Activated CD4-positive, alpha-beta T cell treated with anti-CD3 and anti-CD28 coated beads, Interleukin-10, Interleukin-2, amounts not matched to agents 100 ng/mL and 50 ng/mL, durations not matched to agents 16 hours and 8 hours (primary cell): Measurements from ENCODE around the gene PVR.
"Not testable (repeated sequence)": the region's sequence is repeated elsewhere in the genome, so short reads cannot be mapped to it uniquely, and the experiment has no call there.

Experiments used
- DNase-seq: peaks from one replicate; pipeline ENCODE4 v3.0.0-alpha.2; 2020

PVR gene

DNA sequence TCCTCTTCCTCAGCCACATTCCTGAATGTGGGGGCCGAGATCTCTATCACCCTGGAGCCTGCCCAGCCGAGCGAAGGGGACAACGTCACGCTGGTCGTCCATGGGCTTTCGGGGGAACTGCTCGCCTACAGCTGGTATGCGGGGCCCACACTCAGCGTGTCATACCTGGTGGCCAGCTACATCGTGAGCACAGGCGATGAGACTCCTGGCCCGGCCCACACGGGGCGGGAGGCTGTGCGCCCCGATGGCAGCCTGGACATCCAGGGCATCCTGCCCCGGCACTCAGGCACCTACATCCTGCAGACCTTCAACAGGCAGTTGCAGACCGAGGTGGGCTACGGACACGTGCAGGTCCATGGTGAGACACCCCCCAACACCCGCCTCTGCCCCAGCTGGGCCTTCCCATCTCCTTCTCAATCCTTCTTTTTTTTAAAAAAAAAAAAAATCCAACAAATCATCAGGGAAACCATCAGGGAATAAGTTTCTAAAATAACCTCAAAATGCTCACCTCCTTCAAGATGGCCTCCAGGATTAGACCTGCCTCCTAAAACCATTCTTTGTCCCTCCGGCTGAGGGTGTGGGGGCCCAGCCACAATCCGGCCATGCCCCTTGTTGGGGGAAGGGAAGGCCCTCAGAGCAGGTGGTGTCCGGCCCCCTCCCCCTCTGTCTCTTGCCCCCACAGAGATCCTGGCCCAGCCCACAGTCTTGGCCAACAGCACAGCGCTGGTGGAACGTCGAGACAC is 59.8 kb downstream of the PVR start:
- no peak for DNase-seq

DNA sequence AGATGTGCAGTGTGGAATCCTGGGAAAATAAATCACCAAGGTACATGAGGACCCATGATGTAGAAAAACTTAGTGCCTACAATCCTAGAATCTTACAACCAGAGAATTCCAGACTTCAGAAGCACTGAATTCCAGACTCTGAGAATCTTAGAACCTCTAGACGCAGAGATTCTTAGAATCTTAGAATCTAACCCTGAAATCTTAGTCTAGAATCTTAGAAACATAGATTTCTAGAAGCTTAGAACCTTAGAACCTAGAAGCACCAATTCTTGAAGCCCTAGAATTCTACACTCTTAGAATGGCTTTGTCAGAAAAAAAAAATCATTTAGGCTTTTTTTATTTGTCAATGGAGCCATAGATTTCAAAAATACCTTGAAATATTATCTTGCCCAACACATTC is 61.3 kb downstream of the PVR start:
- no peak for DNase-seq

DNA sequence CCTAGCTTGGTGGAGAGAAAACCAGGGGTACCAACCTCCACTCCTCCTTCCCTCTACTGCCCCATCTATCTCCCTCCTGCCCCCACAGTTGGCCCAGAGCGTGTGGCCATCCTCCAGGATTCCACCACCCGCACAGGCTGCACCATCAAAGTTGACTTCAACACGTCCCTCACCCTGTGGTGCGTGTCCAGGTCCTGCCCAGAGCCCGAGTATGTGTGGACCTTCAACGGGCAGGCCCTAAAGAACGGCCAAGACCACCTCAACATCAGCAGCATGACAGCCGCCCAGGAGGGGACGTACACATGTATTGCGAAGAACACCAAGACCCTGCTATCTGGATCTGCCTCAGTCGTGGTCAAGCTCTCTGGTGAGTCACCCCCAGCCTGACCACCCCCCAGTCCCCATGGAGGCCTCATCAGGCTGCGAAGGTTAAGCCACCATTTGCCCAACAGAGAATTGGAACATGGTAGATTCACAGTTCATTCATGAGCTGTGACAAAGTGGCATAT is 61.8 kb downstream of the PVR start:
- DNase-seq: no peak

DNA sequence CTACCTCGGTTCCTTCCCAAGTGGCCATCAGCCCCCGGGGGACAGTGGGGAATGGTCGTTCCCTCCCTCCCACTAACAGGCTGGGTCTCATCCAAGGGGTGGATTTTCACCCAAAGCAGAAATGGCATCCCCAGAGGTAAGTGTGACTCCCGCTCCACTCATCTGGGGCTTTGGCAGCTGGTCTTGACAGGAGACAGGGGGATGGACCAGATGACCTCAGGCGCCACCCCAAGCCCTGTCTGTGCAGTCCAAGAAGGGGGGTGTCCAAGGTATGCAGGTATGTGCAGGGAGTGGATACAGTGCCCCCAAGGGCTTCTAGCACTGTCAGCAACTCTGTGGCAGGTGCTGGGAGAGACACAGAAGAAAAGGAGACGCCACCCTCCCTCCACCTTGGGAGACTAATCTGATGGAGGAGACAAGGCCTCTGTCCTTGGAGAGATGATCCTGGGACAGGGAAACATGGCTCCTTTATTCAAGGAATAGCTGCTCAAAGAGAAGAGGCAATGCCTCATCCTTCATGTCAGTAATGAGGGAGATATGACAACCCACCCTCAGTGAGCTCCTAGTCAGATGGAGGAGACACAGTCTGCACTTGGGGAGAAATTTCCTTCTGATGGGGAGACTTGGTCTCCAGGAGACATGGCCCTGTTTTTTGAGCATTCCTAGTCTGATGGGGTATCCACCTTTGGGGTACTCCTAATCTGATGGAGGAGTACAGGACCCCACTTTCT is 63.0 kb downstream of the PVR start:
- DNase-seq: no peak

DNA sequence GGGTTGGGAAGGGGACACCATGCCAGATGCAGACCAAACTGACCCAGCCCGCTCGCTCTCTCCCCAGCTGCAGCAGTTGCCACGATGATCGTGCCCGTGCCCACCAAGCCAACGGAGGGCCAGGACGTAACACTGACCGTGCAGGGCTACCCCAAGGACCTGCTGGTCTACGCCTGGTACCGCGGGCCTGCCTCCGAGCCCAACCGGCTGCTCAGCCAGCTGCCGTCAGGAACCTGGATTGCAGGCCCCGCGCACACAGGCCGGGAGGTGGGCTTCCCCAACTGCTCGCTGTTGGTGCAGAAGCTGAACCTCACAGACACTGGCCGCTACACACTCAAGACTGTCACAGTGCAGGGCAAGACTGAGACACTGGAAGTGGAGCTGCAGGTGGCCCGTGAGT is 64.1 kb downstream of the PVR start:
- DNase-seq: no peak

DNA sequence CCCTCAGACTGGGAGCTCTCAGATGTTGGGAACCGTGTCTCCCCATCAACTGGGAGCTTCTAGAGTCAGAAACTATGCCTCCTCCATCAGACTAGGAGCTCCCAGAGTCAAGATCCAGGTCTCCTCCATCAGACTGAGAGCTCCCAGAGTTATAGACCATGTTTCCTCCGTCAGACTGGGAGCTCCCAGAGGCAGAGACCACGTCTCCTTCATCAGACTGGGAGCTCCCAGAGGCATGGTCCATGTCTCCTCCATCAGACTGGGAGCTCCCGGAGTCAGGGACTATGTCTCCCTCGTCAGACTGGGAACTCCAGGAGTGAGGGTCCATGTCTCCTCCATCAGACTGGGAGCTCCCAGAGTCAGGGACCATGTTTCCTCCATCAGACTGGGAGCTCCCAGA is 65.2 kb downstream of the PVR start:
- DNase-seq: no peak

DNA sequence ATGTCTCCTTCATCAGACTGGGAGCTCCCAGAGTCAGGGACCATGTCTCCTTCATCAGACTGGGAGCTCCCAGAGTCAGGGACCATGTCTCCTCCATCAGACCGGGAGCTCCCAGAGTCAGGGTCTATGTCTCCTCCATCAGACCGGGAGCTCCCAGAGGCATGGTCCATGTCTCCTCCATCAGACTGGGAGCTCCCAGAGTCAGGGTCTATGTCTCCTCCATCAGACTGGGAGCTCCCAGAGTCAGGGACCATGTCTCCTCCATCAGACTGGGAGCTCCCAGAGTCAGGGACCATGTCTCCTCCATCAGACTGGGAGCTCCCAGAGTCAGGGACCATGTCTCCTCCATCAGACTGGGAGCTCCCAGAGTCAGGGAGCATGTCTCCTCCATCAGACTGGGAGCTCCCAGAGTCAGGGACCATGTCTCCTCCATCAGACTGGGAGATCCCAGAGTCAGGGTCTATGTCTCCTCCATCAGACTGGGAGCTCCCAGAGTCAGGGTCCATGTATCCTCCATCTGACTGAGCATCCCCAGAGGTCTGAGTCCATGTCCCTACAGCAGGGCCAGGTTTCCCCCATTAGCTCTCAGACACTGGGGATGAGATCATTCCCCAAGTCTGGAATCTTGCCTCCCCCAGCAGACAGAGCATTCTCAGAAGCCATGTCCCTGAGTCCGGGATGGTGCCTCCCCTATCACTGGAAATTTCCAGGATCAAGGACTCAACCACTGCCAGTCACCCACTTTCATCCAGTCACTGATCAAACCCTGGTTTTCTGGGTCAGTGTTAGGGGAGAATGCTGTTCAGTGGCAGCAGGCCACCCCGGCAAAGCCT is 65.9 kb downstream of the PVR start:
- not testable (repeated sequence) for DNase-seq

DNA sequence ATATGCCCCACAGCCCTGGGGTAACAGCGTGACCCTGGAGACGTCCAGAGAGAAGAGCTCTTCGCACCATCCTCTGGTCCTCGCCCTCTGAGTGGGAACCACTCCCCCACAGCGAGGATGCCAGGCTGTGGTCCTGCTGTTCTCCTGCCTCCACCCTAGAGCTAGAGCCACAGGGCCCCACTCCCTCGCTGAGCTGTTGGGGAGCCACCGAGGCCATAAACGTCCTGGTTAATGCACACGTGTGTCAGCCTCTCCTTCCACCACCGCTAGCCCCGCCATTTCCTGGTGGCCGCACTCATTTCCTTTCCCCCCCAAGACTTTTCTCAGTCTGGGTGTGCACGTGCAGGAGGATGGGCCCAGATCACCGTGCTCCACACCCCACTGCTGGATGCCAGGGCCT is 66.8 kb downstream of the PVR start:
- no peak for DNase-seq

DNA sequence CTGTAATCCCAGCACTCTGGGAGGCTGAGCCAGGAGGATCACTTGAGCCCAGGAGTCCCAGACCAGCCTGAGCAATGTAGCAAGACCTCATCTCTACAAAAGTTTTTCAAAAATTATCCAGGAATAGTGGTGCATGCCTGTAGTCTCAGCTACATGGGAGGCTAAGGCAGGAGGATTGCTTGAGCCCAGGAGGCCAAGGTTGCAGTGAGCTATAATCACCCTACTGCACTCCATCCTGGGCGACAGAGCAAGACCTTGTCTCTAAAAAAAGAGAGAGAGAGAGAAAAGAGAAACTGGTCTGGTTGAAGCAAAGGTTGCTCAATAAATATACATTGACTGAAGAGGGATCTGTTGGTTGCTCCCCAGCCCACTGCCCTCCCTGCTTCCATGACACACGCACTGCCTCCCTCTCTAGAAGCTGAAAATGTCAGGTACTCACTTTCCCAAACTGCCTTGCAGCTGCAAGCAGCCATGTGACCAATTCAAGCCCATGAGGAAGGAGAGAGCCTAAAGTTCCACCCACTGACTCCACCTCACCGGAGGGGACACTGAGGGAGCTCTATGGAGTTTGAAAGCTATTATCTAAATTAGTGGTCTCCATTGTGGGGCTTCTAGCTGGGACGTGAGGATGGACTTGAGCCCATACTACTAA is 69.3 kb downstream of the PVR start:
- no peak for DNase-seq
